T-helper 9 cell (primary cell): ENCODE measurements around the gene SLC38A9.
"Not testable (repeated sequence)": the region's sequence is repeated elsewhere in the genome, so short reads cannot be mapped to it uniquely, and the experiment has no call there.

Experiments used
- DNase-seq: peaks from one replicate; pipeline ENCODE4 v3.0.0-alpha.2; 2020

The SLC38A9 gene

GRCh38 chr5:55702598-55703345 lies 9.4 kb downstream of the SLC38A9 start:
- no peak for DNase-seq

- no peak for DNase-seq
Measured at GRCh38 chr5:55701462-55702103, 10.5 kb downstream of the SLC38A9 start.

- no peak for DNase-seq
Measured at GRCh38 chr5:55700745-55701144, 11.4 kb downstream of the SLC38A9 start.

DNA sequence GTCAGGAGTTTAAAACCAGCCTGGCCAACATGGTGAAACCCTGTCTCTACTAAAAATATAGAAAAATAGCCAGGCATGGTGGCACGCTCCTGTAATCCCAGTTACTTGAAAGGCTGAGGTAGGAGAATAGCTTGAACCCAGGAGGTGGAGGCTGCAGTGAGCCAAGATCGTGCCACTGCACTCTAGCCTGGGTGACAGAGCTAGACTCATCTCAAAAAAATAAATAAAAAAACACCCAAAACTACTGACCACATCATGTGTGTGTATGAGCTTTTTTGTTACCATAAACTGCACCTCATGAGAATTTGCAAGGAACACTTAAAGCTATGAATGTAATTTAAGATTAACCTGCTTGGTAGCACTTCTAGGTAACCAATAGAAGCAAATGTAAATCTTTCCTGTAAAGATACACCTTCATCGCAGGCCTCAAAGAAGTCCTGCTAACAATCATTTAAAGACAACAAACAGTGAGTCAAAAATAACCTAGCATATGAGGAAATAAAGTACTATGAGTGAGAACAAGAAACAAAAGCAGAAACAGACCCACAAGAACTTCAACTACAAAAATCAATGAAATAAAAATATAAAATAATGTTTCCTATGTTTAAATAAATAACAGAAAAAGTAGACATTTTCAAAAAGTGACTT lies 13.0 kb downstream of the SLC38A9 start:
- no peak for DNase-seq

- DNase-seq = not testable (repeated sequence)
Measured at GRCh38 chr5:55696704-55697103, 15.4 kb downstream of the SLC38A9 start.

DNA sequence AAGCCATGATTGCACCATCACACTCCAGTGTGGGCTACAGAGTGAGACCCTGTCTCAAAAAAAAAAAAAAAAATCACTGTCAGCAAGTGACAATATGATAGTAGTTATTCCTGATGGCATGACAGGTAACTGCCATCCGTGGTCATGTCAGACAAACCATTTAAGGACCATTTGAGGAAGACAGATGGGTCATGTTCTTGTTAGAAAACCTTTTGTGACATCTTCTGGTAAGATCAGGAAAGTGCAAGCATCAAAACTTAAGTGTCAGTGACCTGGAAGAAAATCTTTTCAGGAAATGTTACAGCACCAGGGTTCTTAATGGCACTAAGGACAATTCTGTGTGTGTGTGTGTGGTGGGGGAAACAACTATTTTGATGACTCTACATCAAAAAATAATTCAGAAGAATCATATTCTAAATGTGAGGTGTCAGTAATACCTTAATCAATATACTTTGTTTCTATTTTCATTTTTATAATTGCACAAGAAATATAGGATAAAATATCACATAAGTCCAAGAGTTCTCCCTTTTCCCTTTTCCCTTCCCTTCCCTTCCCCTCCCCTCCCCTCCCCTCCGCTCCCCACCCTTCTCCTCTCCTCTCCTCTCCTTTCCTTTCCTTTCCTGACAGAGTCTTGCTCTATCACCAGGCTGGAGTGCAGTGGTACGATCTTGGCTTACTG lies 17.8 kb downstream of the SLC38A9 start:
- no peak for DNase-seq

GRCh38 chr5:55692509-55692908 lies 19.6 kb downstream of the SLC38A9 start:
- no peak for DNase-seq

- no peak for DNase-seq
Measured at GRCh38 chr5:55692106-55692417, 20.1 kb downstream of the SLC38A9 start.

DNA sequence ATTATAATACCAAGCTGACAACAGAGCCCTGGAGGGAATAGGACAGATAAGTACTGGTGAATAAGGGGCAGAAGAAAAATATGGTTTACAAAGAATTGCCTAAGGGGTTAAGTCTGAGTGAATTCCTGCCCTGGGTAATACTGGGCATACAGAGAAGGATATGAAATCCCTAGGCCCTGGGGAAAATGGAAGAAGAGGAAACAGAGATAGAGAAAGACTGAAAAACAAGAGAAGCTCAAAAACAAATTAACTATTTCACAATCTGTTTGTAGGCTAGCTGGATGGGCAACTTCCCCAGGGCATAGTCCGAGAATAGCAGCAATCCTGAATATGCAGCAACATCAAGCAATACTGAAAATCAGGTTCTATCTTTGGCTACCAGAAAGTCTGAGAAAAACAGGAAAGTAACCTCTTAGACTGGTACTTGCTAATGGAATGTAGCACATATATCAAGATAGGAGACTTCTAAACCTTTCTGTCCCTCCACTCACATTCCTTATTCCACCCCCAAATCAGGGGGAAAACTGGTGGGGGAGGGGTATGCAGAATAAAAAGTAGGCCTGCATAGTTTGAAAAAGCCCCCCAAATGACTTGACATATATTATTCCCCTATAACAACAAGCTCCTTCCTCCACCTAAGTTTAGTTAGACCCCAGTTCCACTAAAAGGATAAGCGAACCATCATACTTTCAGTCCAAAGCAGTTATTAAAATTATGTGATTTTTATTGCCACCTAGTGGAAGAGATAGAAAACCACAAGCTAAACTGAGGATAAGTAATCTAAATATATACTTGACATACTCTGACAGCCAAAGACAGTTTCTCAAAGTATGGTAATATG lies 20.6 kb downstream of the SLC38A9 start:
- DNase-seq = no peak

GRCh38 chr5:55682071-55682470 lies 30.1 kb downstream of the SLC38A9 start:
- no peak for DNase-seq

DNA sequence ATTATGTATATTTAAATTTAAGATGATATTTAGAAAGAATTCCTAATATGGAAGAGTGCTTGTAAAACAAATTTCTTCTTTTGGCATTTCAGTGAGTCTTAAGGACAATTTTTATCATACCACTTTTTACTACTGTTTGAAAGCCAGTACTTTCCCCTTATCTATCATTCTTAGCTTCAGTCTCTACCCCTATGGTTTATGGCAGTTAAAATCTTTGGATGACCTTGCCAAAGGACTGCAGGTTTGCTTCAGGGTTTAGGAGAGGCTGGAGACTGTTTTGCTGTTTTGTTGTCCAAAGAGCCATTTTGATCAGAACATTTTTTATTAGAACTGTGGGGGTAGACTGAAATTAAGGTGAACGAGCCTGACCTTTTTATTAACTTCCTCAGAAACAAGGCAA lies 30.8 kb downstream of the SLC38A9 start:
- DNase-seq = no peak

GRCh38 chr5:55680353-55680752 lies 31.8 kb downstream of the SLC38A9 start:
- DNase-seq = no peak

DNA sequence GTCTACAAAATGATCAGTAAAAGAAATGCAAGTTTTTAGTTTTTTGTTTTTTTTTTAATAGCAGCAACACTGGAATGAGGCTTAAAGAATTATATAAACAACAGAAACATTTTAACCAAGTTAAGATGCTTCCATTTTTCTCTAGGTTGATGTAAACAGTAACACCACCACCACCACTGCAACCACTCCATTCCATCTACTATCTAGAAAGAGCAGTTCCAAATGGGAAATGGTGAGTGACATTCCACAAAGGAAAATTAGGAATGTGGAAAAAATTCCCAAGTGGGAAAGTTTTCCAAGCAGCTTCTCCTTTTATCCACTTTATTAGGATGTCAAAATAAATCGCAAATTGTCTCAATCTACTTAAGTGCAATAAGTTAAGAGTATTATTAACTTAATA lies 32.6 kb downstream of the SLC38A9 start:
- no peak for DNase-seq

DNA sequence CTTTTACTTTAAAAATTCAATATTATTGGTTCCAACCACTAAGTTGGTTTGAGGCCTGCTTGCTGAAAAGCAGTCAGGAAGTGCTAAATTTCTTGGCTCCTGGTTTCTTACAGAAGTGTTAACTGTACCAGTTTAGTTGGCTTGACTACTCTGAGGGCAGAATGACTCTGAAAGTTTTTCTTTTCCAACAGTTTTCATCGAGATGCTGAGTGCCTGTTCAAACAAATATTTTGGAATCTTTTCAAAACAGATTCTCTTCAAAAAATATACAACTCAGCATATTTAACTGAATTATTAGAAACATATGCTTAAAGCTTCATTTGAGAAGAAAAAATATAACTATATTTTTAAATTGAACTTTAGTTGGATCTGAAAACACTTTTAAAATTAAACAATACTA lies 37.0 kb downstream of the SLC38A9 start:
- DNase-seq = no peak

GRCh38 chr5:55674340-55674739 lies 37.8 kb downstream of the SLC38A9 start:
- no peak for DNase-seq

DNA sequence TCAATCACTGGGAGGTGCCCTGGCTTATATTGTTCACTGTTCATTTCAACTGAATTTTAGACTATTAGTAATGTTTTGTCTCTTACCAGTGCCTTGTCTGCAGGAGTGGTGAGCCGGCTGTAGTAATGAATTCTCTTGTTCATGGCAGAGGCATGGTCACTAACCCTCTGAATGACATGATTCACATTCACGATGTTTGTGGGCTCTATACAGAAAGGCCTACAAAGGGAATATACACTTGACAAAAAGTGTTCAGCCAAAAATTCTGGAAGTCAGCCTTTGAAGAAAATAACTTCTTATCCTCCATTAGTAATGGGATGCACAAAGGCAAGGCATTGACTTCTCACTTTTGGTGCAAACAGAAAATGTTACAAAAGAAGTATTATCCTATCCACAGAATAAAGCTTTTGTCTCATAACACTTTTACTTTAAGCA lies 39.6 kb downstream of the SLC38A9 start:
- no peak for DNase-seq

- DNase-seq = no peak
Measured at GRCh38 chr5:55671975-55672374, 40.1 kb downstream of the SLC38A9 start.

GRCh38 chr5:55668356-55668755 lies 43.8 kb downstream of the SLC38A9 start:
- DNase-seq = no peak

GRCh38 chr5:55667938-55668337 lies 44.2 kb downstream of the SLC38A9 start:
- no peak for DNase-seq

DNA sequence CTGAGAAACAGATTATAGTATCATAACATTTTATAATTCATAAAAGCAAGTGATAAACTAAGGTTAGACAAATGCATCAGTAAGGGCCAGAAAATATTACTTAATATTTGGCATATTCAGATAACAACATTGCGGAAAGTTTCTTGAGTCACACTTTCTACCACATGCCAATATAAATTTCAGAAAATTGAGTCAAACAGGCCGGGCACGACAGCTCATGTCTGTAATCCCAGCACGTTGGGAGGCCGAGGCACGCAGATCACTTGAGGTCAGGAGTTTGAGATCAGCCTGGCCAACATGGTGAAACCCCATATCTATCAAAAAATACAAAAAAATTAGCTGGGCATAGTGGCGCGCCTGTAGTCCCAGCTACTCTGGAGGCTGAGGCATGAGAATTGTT lies 47.1 kb downstream of the SLC38A9 start:
- no peak for DNase-seq

DNA sequence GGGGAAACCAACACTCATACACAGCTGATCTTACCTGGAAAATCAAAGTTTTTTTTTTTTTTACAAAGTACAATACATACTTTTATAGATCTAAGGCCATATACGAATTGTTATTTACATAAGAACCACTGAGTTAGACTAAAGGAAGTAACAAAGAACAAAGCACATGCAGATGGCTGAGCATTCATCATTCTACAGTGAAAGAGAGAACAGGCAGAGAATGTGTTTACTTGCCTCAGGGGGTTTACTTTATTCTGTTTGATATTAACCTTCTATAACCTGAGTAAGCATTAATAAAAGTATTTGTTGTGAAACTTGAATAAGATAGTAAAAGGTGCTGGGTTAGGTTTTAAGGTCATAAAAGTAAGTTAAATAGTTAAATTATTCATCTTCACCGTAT lies 54.7 kb downstream of the SLC38A9 start:
- DNase-seq = no peak

DNA sequence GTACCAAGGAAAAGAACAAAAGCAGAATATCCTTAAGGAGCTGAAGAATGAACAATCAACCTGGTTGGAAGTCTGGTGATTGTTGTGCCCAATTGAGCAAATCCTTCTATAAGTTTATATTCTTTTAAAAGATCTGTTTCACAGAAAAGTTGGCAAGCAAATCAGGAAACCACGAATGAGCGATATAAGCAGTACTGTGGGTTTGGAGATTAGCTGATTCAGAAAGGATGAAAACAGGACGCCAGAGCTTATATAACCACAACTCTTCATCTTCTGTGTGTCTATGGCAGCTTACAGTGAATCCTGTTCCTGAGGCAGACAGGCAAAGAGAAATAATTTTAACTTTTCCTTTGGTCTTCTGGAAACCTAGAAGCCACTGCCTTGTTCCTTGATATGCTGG lies 61.7 kb downstream of the SLC38A9 start:
- no peak for DNase-seq

DNA sequence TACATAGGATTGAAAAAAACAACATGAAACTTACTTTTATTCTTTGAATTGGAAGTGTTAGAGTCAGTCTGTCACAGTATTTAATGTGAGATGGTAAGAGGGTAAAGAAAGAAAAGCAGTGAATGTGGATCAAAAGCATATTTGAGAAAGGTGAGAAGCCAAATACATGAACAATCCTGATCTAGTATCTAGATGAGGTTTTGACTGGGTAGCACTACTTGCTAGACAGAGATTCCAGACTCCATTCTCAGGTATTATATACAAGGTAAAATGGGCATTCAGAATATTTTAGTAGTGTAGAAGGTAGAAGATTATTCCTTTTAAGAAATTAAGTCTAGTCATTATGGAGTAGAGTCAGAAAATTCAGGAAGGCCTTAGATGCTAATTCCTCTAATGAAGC lies 62.2 kb downstream of the SLC38A9 start:
- DNase-seq = no peak
